HG03139 (cell line): Measurements from ENCODE around the gene NCDN.
A peak's percentile ranks its signal among the peaks of the same experiment; 100 is the strongest.

Experiments used
- ATAC-seq: cut with Tn5 transposase; IDR thresholded peaks from one replicate; pipeline ENCODE4 v1.9.1; 2021; ENCODE audit not compliant: unreplicated experiment

Gene NCDN, protein sequence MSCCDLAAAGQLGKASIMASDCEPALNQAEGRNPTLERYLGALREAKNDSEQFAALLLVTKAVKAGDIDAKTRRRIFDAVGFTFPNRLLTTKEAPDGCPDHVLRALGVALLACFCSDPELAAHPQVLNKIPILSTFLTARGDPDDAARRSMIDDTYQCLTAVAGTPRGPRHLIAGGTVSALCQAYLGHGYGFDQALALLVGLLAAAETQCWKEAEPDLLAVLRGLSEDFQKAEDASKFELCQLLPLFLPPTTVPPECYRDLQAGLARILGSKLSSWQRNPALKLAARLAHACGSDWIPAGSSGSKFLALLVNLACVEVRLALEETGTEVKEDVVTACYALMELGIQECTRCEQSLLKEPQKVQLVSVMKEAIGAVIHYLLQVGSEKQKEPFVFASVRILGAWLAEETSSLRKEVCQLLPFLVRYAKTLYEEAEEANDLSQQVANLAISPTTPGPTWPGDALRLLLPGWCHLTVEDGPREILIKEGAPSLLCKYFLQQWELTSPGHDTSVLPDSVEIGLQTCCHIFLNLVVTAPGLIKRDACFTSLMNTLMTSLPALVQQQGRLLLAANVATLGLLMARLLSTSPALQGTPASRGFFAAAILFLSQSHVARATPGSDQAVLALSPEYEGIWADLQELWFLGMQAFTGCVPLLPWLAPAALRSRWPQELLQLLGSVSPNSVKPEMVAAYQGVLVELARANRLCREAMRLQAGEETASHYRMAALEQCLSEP

DNA sequence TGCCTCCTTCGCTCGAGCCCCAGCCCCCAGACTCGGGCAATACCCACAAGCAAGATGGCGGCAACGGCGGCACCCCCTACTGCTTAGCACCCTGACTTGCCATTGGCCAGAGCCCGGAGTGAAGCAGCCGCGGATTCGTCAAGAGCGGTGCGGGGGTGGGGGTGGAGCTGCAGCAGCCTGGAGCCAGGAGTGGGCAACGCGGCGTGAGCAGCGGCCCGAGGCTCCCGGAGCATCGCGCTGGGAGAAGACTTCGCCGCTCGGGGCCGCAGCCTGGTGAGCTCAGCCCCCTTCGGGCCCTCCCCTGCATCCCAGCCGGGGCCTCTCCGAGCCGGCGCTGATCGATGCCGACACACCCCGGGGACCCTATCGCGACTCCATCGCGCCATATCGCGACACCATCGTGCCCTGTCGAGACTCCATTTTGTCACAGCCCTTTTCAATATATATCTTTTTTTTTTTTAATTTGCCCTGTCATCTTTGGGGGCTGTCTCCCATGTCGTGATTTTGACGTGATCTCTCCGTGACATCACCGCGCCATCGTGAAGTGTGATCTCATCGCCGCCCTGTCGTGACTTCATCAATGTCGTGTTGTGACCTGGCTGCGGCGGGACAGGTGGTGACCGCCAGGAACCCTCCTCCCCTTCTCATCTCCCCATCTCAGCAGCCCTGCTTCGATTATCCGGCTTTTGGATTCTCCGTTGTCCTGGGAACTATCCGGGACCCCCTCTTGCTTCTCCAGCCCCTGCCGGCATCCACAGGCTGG, at the start of gene NCDN:
Gene NCDN (plus strand): TSS at position 189 of the 763 bp plus-strand sequence. CDS start 392 bp downstream, at position 581.
- peak; percentile 82 for ATAC-seq

DNA sequence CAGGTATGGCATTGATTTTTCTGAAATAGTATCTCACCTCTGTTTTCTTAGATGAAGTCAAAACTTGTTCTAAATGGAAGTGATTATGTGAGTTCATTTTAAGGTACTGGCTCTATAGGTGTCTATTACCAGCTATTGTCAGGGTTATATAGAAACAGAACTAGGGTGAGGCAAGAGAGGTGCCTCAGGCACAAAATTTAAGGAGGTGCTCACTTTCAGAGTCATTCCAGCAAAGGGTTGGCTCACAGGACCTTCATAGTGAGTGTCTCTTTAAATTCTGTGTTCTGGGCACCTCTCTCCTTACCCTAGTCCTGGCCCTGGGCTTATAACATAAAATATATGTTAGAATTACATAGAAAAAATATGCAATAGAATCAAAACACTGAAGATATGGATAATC, 49.7 kb upstream of the NCDN start:
- no peak for ATAC-seq

DNA sequence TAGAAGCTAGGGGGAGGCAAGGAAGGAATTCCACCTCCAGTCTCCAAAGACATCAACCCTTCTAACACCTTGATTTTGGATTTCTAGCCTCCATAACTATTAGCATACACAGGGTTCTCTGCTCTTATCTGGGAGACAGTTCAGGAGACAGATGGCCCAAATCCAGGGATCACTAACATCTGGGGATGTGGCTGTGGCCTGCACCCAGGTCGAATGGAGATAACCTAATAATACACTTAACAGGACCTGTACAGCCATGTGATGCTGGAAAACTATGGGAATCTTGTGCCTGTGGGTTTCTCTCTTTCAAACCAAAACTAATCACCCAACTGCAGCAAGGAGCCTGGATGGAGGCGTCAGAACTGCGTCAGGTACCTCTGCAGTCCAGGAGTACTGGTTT, 48.0 kb upstream of the NCDN start:
- no peak for ATAC-seq

DNA sequence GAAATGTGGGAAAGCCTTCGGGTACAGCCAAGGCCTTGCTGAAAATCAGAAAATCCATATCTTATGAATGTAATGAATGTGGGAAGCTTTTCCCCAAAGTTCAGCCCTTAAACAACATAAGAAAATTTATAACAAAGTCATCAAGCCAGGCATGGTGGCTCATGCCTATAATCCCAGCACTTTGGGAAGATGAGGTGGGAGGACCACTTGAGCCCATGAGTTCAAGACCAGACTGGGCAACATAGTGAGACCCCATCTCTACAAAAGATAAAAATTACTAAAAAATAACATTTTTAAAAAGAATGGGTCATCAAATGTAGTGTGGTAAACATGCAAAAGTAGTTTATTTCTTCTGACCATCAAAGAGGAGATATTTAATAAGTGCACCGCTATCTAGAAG, 46.3 kb upstream of the NCDN start:
- ATAC-seq = no peak

DNA sequence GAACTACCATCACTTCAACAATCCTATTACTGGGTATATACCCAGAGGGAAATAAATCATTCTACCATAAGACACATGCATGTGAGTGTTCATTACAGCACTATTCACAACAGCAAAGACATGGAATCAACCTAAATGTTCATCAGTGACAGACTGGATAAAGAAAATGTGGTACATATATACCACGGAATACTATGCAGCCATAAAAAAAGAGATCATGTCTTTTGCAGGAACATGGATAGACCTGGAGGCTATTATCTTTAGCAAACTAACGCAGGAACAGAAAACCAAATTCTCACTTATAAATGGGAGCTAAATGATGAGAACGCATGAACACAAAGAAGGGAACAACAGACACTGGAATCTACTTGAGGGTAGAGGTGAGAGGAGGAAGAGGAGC, 39.4 kb upstream of the NCDN start:
- ATAC-seq = no peak

DNA sequence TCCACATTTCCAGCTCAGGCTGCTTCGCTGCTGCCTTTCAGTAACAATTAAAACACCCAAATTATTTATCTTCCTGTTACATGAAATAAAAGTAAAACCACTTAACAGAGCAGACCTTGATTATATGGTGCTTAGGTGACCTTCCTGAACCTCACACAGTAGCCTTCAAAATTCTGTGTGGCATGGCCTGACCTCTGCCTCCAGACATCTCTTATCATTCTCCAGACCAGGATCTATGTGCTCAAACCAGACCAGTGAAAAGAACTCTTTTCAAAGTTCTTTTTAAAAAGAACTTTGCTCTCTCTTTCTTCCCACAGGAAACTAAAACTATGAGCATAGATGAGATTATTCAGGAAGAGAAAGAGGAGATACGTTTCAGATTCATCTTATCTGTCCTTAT, 38.2 kb upstream of the NCDN start:
- ATAC-seq = no peak

DNA sequence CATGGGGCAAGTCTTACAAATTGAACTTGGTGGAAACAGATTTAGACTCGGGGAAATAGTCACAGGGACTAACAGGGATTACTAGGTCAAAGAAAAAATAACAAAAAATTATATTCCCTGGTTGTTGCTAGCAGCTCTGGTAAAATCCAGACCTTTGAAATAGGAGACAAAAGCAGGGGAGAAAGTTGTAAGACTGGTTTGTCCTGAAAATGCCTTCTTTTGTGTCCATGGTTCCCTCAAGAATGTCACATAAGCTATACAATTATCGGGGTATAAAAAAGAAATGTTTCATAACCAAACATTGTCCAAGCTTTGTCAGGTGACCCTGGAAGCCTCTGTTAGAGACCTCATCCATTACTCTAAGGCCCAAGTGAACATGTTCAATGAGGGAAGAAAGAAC, 33.5 kb upstream of the NCDN start:
- ATAC-seq = no peak

DNA sequence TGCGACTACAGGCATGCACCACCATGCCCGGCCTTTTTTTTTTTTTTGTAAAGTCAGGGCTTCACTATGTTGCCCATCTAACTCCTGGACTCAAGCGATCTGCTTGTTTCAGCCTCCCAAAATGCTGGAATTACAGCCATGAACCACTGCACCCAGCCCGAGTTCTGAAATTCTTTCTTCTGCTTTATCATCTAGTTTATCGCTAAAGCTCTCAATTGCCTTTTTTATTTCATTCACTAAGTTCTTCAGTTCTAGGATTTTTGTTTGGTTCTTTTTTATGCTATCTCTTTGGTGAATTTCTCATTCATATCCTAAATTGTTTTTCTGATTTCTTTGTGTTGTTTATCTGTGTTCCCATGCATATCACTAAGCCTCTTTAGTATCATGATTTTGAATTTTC, 27.4 kb upstream of the NCDN start:
- no peak for ATAC-seq

DNA sequence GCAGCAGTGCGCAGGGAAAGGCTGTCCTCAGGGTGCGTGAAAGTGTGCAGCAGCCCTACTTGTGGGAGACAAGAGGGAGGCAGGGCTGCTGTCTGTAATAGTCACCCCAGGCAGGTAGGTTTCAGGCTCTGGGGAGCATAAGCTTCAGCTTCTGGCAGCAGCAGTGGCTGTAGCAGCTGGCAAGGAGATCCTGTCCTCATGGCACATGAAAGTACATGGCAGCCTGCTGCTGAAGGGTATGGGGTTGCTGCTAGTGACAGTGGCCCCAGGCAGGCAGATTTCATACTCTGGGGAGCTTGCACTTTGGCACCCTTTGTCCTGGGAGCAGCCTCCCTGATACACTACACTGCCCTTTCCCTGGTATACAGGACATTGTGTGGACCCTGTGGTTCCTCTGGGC, 26.7 kb upstream of the NCDN start:
- no peak for ATAC-seq

DNA sequence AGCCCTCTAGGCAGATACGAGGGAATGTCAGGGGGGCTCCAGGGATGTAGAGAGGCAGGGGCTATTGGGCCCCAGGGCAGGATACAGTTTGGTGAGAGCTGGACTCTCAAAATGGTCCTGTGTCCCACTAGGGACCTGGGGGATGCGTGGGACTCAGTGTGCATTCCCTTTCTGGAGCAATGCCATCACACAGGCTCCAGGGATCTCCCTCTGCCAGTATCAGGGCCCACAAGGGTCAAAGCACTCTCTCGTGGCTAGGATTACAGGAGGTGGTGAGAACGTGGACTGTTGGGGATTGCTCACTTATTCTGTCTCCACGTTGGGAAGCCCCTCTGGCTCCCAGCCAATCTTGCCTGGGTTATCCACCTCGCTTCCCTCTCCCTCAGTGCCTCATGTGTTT, 26.2 kb upstream of the NCDN start:
- no peak for ATAC-seq

DNA sequence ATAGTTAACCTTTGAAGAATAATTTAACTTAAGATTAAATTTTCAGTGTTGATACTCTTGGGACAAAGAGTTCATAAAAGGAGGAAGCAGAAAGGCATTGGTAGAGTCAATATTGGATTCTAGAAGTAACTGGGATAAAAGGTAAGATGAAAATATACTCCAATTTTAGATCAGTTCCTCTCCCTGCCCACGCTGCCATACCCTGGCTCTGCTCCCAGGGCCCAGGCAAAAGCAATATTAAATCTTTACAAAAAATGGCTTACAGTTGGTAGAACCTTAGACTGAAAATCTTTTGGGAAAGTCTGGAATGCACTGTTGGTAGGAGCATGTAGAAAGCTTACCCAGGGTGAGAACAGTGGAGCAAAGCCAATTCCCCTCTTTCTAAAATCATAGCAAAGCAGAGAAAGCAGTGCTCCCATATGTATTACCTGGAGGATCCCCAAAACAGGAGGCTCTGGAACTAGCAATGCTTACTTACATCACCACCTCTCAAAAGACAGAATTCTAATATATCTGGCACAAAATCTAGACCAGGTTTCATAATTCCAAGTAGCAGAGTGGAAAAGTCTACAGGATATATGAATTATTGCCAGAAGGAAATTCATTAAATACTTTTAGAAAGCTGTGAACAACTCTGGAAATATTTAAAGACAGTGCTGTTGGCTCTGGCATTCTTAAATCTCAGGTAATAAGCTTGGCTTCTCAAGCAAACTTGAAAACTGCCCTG, 24.9 kb upstream of the NCDN start:
- ATAC-seq = no peak

DNA sequence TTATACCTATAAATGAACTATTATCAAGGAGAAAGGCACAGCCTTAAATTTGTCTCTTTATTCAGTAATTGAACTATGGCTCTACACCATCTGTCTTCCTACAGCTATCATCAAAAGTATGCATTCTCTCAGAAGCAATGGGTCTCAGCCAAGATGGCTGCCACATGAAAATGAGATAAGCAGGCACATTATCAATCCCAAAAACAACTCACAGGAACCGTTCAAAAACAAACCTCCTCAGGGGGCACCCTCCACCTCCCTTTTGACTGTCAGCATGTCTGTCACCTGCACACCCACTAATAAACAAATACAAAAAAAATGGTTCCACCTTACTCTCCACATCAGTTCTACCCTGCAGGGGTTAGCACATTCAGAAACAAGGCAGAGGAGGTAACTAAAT, 24.0 kb upstream of the NCDN start:
- ATAC-seq = no peak

DNA sequence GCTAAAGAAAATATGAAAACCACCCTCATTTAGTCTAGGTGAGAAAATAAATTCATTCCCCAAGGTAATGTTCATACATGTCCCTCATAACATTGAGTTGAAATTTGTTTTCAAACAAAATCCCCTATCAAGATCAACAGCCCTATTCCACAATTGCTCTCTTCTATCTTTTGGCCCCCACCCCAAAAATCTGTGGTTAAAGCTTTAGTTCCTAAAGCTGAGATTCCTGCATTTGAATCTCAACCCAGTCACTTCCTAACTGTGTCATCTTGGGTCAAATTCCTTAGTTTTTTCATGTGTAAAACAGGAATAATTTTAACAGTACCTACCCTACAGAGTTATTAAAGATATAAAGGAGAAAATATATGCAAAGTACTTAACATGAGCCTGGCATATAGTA, 22.4 kb upstream of the NCDN start:
- ATAC-seq = no peak

DNA sequence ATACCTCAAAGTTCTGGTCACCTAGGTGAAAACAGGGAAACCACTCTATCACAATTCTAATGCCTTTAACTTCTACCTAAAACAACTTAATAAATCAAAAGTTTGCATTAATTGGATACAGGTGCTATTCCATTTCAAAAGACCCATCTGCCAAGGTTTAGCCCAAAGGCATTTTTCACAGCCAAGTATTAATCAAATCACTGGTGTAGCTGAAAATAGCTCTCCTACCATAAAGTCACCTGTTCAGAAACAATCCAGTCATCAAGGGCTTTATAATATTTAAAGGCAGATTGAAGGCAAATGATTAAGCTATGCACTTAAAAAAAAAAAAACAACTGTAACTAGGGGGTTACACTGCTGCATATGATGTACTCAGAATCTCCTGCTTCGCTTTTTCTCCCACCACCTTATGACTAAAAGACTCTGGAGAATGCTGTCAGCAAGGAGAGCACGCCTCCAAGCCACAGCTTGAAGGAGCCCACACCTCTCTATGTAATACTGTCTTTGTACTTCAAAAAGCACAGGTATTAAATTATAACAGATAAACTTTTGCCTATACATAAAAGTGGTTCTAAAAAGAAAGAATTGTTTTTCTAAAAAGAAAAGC, 20.9 kb upstream of the NCDN start:
- ATAC-seq = no peak

DNA sequence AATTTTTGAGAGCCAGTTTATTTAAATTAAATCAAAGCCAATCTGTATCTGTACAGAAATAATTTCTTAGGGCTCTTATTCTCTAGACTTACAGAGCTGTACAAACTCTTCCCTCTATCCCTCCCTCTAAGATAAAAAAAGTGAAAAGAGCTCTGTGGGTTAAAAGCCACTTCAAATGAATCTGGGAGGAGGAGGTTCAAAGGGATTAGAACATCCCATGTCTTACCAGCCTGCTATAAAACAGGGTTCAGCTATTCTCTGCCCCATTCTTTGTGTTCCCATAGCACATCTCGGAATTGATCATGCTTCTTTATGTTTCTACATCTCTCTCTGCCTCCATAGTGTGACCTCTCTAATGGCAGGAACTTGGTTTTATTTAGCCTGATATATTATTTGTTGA, 19.8 kb upstream of the NCDN start:
- no peak for ATAC-seq

DNA sequence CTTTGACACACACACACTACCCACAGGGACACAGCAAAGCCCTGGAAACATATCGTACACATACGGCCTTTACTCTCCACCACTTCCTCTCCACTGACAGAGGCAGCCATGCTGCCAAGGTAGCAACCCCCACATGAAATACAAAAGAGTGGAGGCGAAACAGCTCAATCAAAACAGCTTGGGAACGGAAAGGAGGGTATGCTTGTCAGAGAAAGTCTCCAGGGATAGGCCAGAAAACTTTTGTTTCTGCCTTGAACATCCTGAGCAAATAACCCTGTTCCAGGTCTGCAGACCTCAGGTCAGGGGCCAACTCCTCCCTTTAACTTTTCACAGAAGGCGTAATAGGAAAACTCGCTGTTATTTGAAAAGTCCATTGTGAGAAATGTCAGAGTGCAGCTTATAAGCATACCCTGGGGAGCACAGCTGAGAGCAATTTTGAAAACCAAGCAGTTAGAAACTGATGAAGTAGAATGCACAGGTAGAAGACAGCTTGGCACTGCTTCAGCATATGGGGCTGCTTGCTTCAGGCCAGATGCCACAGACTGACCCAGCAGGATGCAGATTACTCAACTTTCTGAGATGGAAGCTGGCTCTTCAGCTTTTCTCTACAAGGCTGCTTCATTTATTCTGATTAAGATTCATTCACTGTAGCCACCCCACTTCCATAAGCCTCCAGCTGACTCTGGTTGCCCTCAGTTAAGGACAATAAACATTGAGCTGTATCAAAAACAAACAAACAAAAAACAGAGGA, 18.4 kb upstream of the NCDN start:
- peak; percentile 36 for ATAC-seq

DNA sequence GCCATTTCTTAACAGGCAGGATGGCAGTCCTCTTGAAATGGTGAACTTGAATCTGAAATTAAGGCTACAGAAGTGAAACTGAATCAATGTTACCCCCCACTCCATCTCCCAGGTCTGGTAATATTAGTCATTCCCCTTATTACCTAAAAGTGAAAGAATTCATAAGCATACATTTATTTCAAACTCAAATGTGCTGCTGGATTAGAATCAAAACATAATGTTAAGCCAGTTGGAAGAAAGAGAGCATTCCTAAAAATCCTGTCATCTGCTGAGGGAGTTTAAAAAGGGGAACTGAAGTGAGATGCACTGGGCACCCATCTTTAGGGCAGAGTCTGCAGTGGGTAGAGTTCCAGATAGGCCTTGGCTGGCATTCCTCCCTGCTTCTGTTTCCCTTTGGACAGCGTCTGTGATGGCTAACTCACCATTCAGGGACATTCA, 17.8 kb upstream of the NCDN start:
- ATAC-seq = peak; percentile 29

DNA sequence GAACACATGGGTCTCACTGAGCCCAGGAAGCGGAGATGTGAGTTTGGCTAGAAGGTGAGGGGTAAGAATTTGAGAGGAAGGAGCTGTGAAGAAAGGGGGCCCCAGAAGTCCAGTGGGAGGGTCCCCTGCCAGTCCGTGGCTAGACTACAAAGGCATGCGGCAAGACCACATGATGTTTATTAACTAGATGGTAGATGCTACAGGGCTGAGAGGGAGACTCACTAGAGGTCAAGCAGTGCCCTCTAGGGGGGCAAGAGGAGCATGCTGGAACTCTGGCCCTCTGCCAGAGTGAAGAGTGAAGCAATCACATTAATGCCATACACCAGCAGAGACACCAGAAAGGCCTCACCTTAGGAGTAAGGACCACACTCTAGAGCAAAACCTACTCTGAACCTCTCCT, 12.6 kb upstream of the NCDN start:
- no peak for ATAC-seq

DNA sequence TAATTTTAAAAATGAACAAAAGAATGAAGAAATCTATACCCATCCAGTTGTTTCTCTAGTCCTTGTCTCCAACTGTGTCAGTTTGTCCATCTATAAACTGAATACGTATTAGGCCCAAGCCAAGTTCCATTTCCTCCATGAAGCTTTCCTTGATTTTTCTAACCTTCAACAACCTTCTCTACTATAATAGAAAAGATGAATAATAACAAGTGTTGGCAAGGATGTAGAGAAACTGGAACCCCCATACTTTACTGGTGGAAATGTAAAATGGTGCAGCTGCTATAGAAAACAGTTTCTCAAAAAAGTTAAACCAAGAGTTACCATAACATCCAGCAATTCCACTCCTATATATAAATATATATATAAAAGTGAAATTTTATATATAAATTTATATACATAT, 11.0 kb upstream of the NCDN start:
- ATAC-seq = no peak

DNA sequence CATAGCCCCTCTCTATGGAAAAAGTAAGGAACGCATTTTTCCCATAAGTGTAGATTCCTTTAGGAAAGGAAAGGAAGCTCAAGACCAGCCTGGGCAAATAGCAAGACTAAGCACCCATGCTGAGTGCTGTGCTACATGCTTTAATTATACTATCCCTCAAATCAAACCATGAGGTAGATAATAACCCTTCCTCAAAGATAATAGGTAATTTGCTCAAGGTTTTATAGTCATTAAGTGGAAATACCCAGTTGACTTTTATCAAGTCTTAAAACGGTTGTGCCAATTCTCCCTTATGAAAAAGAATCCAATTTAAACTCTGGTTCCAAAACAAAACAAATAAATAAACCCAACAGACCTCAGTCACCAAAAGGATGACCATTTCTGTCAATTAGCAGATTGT, 3.7 kb upstream of the NCDN start:
- ATAC-seq = no peak
